SK-N-SH treated with all-trans-retinoic acid at 6 μM for 48 hours (cell line): ENCODE data around the gene RIN3.

Experiments
- ATAC-seq: fragments of 200-7000 bp; cut with Tn5 transposase; 3 replicates; pipeline ENCODE4 v1.9.1; 2020; ENCODE audit warnings: mild to moderate bottlenecking, moderate library complexity
- ARNTL ChIP-seq: fragments of 450-650 bp; formaldehyde crosslinking; IDR thresholded peaks from 2 replicates; pipeline ENCODE4 v1.5.0; 2020; ENCODE audit warnings: low read depth, mild to moderate bottlenecking, moderate library complexity, borderline replicate concordance
- BACH2 ChIP-seq: fragments of 250-450 bp; sonication (Bioruptor Pico); IDR thresholded peaks from 2 replicates; pipeline ENCODE4 v1.9.0; 2021; ENCODE audit warnings: mild to moderate bottlenecking, borderline replicate concordance
- CSDC2 ChIP-seq: fragments of 250-450 bp; sonication (Bioruptor Pico); IDR thresholded peaks from 2 replicates; pipeline ENCODE4 v1.5.0; 2020; ENCODE audit warnings: mild to moderate bottlenecking, moderate library complexity
- ESRRG ChIP-seq: fragments of 250-450 bp; sonication (Bioruptor Pico); IDR thresholded peaks from 2 replicates; pipeline ENCODE4 v1.6.1; 2021; ENCODE audit warnings: mild to moderate bottlenecking
- GLIS3 ChIP-seq: fragments of 250-450 bp; sonication (Bioruptor Pico); IDR thresholded peaks from 2 replicates; pipeline ENCODE4 v1.5.0; 2020; ENCODE audit warnings: mild to moderate bottlenecking, moderate library complexity
- ISL1 ChIP-seq: fragments of 250-450 bp; sonication (Bioruptor Pico); IDR thresholded peaks from 2 replicates; pipeline ENCODE4 v2.1.2; 2022; ENCODE audit warnings: mild to moderate bottlenecking, moderate library complexity
- OSR1 ChIP-seq: fragments of 250-450 bp; sonication (Bioruptor Pico); IDR thresholded peaks from 2 replicates; pipeline ENCODE4 v1.8.0; 2022; ENCODE audit warnings: moderate library complexity, mild to moderate bottlenecking, inconsistent platforms
- PPARA ChIP-seq: fragments of 250-450 bp; sonication (Bioruptor Pico); IDR thresholded peaks from 2 replicates; pipeline ENCODE4 v1.5.0; 2020; ENCODE audit warnings: mild to moderate bottlenecking, borderline replicate concordance
- RARB ChIP-seq: fragments of 250-450 bp; sonication (Bioruptor Pico); IDR thresholded peaks from 2 replicates; pipeline ENCODE4 v1.8.0; 2021; ENCODE audit warnings: mild to moderate bottlenecking, moderate library complexity
- SNAI2 ChIP-seq: fragments of 250-450 bp; sonication (Bioruptor Pico); IDR thresholded peaks from 2 replicates; pipeline ENCODE4 v1.5.0; 2020; ENCODE audit warnings: mild to moderate bottlenecking, moderate library complexity
- TCF4 ChIP-seq: fragments of 250-450 bp; sonication (Bioruptor Pico); IDR thresholded peaks from 2 replicates; pipeline ENCODE4 v1.8.0; 2021; ENCODE audit warnings: mild to moderate bottlenecking, moderate library complexity, borderline replicate concordance
- TOX ChIP-seq: fragments of 250-450 bp; sonication (Bioruptor Pico); IDR thresholded peaks from 2 replicates; pipeline ENCODE4 v1.8.0; 2021; ENCODE audit warnings: mild to moderate bottlenecking, moderate library complexity, borderline replicate concordance
- ZC3H10 ChIP-seq: fragments of 250-450 bp; sonication (Bioruptor Pico); IDR thresholded peaks from 2 replicates; pipeline ENCODE4 v1.5.1; 2021; ENCODE audit warnings: mild to moderate bottlenecking, moderate library complexity
- ZFP3 ChIP-seq: fragments of 250-450 bp; sonication (Bioruptor Pico); IDR thresholded peaks from 2 replicates; pipeline ENCODE4 v1.5.0; 2020; ENCODE audit warnings: mild to moderate bottlenecking, moderate library complexity
- ZFP30 ChIP-seq: fragments of 450-650 bp; formaldehyde crosslinking; IDR thresholded peaks from 2 replicates; pipeline ENCODE4 v1.5.0; 2022; ENCODE audit warnings: mild to moderate bottlenecking, moderate library complexity
- ZNF565 ChIP-seq: fragments of 450-650 bp; formaldehyde crosslinking; conservative IDR thresholded peaks from 2 replicates; pipeline ENCODE4 v1.5.0; 2020; ENCODE audit warnings: low read depth, mild to moderate bottlenecking, moderate library complexity
- ZNF70 ChIP-seq: fragments of 450-650 bp; formaldehyde crosslinking; IDR thresholded peaks from 2 replicates; pipeline ENCODE4 v1.5.0; 2020; ENCODE audit warnings: mild to moderate bottlenecking, moderate library complexity
- ZNF8 ChIP-seq: fragments of 450-650 bp; formaldehyde crosslinking; IDR thresholded peaks from 2 replicates; pipeline ENCODE4 v1.5.0; 2020; ENCODE audit warnings: mild to moderate bottlenecking, moderate library complexity
- TF ChIP-seq, protein P1 (sequence below): fragments of 250-450 bp; sonication (Bioruptor Pico); IDR thresholded peaks from 2 replicates; pipeline ENCODE4 v1.5.1; 2021; ENCODE audit warnings: mild to moderate bottlenecking, moderate library complexity
- TF ChIP-seq, protein P2 (sequence below): fragments of 250-450 bp; sonication (Bioruptor Pico); IDR thresholded peaks from 2 replicates; pipeline ENCODE4 v1.5.0; 2020; ENCODE audit warnings: mild to moderate bottlenecking, moderate library complexity
- TF ChIP-seq, protein P3 (sequence below): fragments of 250-450 bp; sonication (Bioruptor Pico); IDR thresholded peaks from 2 replicates; pipeline ENCODE4 v1.8.0; 2021; ENCODE audit warnings: low read depth, mild to moderate bottlenecking, moderate library complexity, borderline replicate concordance
- TF ChIP-seq, protein P4 (sequence below): fragments of 250-450 bp; sonication (Bioruptor Pico); IDR thresholded peaks from 2 replicates; pipeline ENCODE4 v1.8.0; 2020; ENCODE audit warnings: mild to moderate bottlenecking, moderate library complexity, borderline replicate concordance

RIN3 gene

DNA sequence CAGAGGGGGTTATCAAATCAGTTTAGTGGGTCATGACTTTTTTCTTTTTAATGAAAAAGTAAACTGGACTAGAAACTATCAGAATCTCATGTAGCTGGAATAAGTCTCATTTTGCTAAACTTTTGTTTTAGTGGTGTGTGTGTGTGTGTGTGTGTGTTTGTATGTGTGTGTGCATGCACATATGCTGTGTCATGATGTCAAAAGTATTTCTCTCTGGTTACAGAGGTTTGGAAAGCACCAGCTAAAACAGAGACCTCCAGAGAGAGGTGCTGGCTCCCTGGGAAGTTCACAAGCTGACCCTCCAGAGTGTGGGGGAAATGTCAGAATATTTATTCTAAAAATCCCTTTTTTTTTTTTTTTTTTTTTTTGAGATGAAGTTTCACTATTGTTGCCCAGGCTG lies 120.1 kb downstream of the RIN3 start (continued):
- no peak for TF ChIP-seq CSDC2 (CRISPR knock-in tag)

DNA sequence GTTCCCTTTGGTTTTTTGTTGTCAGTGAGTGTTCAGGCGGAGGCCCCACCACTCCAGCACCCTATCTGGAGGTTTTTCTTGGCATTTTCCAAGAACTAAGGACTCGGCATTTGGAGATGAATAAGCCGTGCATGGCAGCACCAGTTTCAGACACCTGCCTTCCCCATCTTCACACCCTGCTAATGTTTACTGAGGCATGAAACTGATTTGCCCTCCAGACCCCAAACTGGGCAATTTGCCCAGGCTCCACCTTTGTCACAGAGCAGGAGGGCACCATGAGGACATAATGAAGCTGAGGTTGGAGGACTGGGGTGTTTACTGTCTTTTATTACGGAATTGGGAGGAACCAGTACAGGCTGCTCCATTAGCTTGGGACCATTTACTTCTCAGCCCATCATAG lies 121.5 kb downstream of the RIN3 start:
- TF ChIP-seq TCF4 (no peak), TOX (CRISPR knock-in tag) (no peak), SNAI2 (no peak), PPARA (CRISPR knock-in tag) (no peak), ARNTL (CRISPR knock-in tag) (no peak), ZFP3 (CRISPR knock-in tag) (no peak), GLIS3 (no peak), RARB (CRISPR knock-in tag) (no peak), ISL1 (CRISPR knock-in tag) (no peak), BACH2 (no peak), ESRRG (CRISPR knock-in tag) (no peak)
- TF ChIP-seq, protein P1, sequence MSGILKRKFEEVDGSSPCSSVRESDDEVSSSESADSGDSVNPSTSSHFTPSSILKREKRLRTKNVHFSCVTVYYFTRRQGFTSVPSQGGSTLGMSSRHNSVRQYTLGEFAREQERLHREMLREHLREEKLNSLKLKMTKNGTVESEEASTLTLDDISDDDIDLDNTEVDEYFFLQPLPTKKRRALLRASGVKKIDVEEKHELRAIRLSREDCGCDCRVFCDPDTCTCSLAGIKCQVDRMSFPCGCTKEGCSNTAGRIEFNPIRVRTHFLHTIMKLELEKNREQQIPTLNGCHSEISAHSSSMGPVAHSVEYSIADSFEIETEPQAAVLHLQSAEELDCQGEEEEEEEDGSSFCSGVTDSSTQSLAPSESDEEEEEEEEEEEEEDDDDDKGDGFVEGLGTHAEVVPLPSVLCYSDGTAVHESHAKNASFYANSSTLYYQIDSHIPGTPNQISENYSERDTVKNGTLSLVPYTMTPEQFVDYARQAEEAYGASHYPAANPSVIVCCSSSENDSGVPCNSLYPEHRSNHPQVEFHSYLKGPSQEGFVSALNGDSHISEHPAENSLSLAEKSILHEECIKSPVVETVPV (CRISPR knock-in tag): no peak
- TF ChIP-seq, protein P2, sequence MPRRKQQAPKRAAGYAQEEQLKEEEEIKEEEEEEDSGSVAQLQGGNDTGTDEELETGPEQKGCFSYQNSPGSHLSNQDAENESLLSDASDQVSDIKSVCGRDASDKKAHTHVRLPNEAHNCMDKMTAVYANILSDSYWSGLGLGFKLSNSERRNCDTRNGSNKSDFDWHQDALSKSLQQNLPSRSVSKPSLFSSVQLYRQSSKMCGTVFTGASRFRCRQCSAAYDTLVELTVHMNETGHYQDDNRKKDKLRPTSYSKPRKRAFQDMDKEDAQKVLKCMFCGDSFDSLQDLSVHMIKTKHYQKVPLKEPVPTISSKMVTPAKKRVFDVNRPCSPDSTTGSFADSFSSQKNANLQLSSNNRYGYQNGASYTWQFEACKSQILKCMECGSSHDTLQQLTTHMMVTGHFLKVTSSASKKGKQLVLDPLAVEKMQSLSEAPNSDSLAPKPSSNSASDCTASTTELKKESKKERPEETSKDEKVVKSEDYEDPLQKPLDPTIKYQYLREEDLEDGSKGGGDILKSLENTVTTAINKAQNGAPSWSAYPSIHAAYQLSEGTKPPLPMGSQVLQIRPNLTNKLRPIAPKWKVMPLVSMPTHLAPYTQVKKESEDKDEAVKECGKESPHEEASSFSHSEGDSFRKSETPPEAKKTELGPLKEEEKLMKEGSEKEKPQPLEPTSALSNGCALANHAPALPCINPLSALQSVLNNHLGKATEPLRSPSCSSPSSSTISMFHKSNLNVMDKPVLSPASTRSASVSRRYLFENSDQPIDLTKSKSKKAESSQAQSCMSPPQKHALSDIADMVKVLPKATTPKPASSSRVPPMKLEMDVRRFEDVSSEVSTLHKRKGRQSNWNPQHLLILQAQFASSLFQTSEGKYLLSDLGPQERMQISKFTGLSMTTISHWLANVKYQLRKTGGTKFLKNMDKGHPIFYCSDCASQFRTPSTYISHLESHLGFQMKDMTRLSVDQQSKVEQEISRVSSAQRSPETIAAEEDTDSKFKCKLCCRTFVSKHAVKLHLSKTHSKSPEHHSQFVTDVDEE (CRISPR knock-in tag): no peak
- TF ChIP-seq, protein P3, sequence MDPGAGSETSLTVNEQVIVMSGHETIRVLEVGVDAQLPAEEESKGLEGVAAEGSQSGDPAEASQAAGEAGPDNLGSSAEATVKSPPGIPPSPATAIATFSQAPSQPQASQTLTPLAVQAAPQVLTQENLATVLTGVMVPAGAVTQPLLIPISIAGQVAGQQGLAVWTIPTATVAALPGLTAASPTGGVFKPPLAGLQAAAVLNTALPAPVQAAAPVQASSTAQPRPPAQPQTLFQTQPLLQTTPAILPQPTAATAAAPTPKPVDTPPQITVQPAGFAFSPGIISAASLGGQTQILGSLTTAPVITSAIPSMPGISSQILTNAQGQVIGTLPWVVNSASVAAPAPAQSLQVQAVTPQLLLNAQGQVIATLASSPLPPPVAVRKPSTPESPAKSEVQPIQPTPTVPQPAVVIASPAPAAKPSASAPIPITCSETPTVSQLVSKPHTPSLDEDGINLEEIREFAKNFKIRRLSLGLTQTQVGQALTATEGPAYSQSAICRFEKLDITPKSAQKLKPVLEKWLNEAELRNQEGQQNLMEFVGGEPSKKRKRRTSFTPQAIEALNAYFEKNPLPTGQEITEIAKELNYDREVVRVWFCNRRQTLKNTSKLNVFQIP (CRISPR knock-in tag): no peak
- TF ChIP-seq, protein P4, sequence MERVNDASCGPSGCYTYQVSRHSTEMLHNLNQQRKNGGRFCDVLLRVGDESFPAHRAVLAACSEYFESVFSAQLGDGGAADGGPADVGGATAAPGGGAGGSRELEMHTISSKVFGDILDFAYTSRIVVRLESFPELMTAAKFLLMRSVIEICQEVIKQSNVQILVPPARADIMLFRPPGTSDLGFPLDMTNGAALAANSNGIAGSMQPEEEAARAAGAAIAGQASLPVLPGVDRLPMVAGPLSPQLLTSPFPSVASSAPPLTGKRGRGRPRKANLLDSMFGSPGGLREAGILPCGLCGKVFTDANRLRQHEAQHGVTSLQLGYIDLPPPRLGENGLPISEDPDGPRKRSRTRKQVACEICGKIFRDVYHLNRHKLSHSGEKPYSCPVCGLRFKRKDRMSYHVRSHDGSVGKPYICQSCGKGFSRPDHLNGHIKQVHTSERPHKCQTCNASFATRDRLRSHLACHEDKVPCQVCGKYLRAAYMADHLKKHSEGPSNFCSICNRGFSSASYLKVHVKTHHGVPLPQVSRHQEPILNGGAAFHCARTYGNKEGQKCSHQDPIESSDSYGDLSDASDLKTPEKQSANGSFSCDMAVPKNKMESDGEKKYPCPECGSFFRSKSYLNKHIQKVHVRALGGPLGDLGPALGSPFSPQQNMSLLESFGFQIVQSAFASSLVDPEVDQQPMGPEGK (CRISPR knock-in tag): no peak
- no peak for ATAC-seq

DNA sequence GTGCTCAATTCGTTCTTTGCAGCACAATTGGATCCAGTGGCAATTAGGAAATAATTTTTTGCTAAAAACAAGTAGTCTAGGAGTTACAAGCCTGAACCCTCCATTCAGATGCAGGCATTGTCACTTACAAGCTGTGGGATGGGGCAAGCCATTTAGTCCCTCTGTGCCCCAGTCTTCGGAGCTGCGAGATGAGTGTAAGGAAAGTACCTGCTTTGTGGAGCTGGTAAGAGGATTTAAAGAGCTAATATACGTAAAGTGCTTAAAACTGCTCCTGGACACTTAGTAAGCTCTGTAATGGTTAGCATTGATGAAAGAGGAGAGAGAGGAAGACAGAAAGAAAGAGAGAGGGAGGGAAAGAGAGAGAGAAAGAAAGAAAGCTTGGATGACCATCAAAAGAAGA lies 122.3 kb downstream of the RIN3 start:
- TF ChIP-seq ZNF70 (CRISPR knock-in tag) (no peak), RARB (CRISPR knock-in tag) (no peak), GLIS3 (no peak), ZFP3 (CRISPR knock-in tag) (no peak), ESRRG (CRISPR knock-in tag) (no peak), CSDC2 (CRISPR knock-in tag) (no peak), ZFP30 (CRISPR knock-in tag) (no peak), ZNF8 (no peak), SNAI2 (no peak), PPARA (CRISPR knock-in tag) (no peak), ARNTL (CRISPR knock-in tag) (no peak), ZNF565 (no peak), OSR1 (CRISPR knock-in tag) (no peak), TOX (CRISPR knock-in tag) (no peak), ZC3H10 (CRISPR knock-in tag) (no peak)
- TF ChIP-seq, protein P3 (CRISPR knock-in tag): no peak
- TF ChIP-seq, protein P1 (CRISPR knock-in tag): no peak
- TF ChIP-seq, protein P4 (CRISPR knock-in tag): no peak
- TF ChIP-seq, all 23 proteins: peak for 0
- ATAC-seq: no peak
